NK-92 treated with Interleukin-12 subunit alpha and Interleukin-12 subunit beta, amount 100 ng/mL, for 24 hours (cell line): ENCODE measurements around the gene KLK1.

ENCODE experiments used
- DNase-seq: peaks from one replicate; lab custom pipeline; 2025; lab: John Stamatoyannopoulos, UW

Gene KLK1

GRCh38 chr19:50823389-50824042 lies at the start of gene KLK1:
TSS of gene KLK1 (minus strand) at chr19:50823787. CDS start at chr19:50823748, 39 bp downstream.
- no peak for DNase-seq

GRCh38 chr19:50873056-50873455 lies 49.5 kb upstream of the KLK1 start, which contains the start of gene KLK2:
TSS of gene KLK2 (plus strand) at chr19:50873439. CDS start at chr19:50873474, 35 bp downstream.
- no peak for DNase-seq

GRCh38 chr19:50870417-50871089 lies 47.0 kb upstream of the KLK1 start:
- no peak for DNase-seq

GRCh38 chr19:50869479-50869878 lies 45.9 kb upstream of the KLK1 start:
- DNase-seq, result no peak

- DNase-seq, result no peak
Observed at GRCh38 chr19:50861496-50862286, 38.1 kb upstream of the KLK1 start.

GRCh38 chr19:50861010-50861409 lies 37.4 kb upstream of the KLK1 start:
- DNase-seq, result no peak

GRCh38 chr19:50859849-50860248 lies 36.3 kb upstream of the KLK1 start:
- DNase-seq, result no peak

- no peak for DNase-seq
Observed at GRCh38 chr19:50858886-50859285, 35.3 kb upstream of the KLK1 start.

- DNase-seq, result no peak
Observed at GRCh38 chr19:50857366-50857765, 33.8 kb upstream of the KLK1 start.

- DNase-seq, result no peak
Observed at GRCh38 chr19:50854636-50855410, 31.2 kb upstream of the KLK1 start, which contains the start of gene KLK3. TSS of gene KLK3 (plus strand) at chr19:50854915. CDS start at chr19:50854956, 41 bp downstream.

- DNase-seq, result no peak
Observed at GRCh38 chr19:50851620-50852019, 28.0 kb upstream of the KLK1 start.

GRCh38 chr19:50850738-50851137 lies 27.2 kb upstream of the KLK1 start:
- no peak for DNase-seq

- no peak for DNase-seq
Observed at GRCh38 chr19:50844296-50844935, 20.8 kb upstream of the KLK1 start.

GRCh38 chr19:50843701-50844221 lies 20.2 kb upstream of the KLK1 start:
- no peak for DNase-seq

GRCh38 chr19:50843205-50843604 lies 19.6 kb upstream of the KLK1 start:
- no peak for DNase-seq

- no peak for DNase-seq
Observed at GRCh38 chr19:50842130-50842529, 18.5 kb upstream of the KLK1 start.

GRCh38 chr19:50839712-50840655 lies 16.4 kb upstream of the KLK1 start:
- DNase-seq, result no peak

- DNase-seq, result no peak
Observed at GRCh38 chr19:50838239-50838638, 14.7 kb upstream of the KLK1 start.

GRCh38 chr19:50837300-50837699 lies 13.7 kb upstream of the KLK1 start:
- DNase-seq, result no peak
